Diencephalon (tissue), 1 donor: Measurements from ENCODE around the gene WBP2NL. TPM values are rescaled to one million over a fixed set of nuclear protein-coding genes. Genes with fewer than 3 reads are reported as not detected.

ENCODE experiments used
- small RNA-seq: library from RNA; depleted of rRNA; stranded (forward); fragments of <200 nt; gene quantifications from one replicate; pipeline ENCODE3, GENCODE V24; 2014
- total RNA-seq: library from RNA; depleted of rRNA; stranded (reverse); fragments of >200 nt; gene quantifications from one replicate; pipeline ENCODE4 v1.2.3, GENCODE V29; 2014

The WBP2NL gene
- total RNA-seq, result 4.2 TPM

GRCh38 chr22:41998361-41999261, at the start of gene WBP2NL:
WBP2NL (plus strand) TSS chr22:41998788; CDS start chr22:41998819, 31 bp downstream.

GRCh38 chr22:41951898-41952474, 46.6 kb upstream of the WBP2NL start, which contains the start of gene SMIM45:
SMIM45 (plus strand) TSS chr22:41952150.

DNA sequence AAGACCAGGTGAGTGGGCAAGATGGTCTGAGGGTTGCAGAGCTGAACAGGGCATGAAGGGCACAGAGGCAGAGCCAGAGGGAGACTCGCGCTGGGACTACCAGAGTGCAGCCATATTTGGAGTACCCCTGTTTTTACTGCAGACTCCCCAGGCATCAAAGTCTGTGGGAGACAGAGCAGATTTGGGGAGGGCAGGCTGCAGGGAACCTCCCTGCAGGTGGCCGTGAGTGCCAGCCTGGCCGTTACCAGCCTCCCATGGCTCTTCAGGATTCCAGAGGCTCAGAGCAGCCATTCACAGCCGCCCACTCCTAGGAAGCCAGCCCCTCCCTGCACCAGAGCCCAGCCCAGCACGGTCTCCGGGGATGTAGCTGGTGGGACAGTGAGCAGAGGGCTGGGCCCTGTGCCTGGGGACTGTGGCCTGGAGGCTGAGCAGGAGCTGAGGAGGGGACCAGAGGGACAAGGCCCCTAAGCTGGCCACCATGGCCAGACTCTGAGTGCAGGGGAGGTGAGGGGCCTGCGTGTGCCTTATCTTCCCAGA, 29.4 kb upstream of the WBP2NL start, which contains the start of gene SEPTIN3:
SEPTIN3 (plus strand) TSS at position 334 of the 537 bp plus-strand sequence. CDS start 2,050 bp downstream, outside the sequence.

DNA sequence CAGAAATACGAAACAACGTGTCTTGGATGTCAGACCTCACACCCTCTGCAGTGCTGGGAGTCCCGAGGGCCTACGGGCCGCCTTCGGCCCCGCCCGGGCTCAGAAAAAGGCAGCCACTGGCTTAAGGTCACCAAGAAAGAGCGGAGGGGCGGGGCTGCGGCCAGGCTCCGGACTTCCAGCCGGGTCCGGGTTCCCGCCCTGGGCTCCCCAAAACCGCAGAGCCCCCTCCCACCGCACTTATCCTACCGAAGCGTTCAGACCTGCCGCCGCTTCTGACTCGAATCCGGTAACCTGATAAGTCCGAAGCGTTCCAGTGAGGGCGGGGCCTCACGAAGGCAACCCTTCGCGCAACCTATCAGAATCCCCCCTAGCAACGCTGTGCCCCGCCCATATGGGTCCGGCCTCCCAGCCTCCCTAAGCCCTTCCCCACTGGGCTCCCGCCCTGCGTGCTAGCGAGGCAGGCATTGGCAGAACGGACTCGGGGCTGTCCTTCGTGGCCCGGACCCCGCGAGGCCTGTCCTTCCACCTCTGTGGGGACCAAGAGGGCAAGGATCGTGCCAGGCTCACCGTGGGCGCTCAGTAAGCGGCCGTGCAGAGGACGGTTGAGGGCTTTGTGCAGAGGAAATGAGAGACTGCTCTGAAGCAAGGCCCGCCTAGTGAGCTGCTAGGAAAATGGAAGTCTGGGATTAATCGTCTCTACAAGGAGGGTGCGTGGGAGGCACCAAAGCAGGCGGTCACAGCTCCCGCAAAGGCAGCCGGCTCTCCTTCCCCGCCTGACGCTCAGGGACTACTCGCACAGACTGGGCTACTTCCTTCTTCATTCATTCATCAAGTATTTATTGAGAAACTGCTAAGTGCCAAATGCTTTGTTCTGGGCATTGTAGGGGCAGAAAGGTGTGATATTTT, 72.2 kb downstream of the WBP2NL start, which contains the start of gene NAGA:
NAGA (minus strand) TSS at position 296 of the 906 bp plus-strand sequence. CDS start 515 bp downstream, outside the sequence.

DNA sequence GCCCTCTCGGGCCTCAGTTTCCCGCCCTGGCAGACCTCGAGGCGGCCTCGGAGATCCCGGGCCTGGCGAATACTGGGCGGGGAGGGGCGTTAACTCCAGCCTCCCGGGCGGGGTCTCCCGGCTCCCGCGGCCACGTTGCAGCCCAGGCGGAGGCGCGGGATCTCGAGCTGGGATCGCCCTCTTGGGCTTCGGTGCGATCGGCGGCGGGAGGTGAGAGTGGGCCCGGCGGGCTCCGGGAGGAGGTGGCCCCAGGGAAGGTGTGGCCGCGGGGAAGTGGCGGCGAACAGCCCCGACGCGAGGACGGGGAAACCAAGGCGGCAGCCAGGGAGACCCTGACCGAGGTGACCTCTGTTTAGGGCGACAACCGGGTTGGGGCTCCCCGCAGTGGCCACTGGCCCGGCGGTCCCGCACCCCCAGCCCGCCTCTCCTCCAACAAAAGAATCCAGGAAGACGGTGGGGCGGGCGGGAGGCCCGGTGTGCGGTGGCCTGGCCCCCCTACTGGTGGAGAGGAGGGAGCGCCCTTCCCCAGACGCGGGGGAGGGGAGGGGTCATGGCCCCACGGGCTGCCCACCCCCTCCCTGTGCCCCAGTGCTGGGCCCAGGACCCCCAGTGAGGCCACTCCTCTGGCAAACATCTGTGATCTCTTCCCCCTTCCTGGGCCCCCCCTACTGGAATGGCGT, 75.7 kb downstream of the WBP2NL start, which contains the start of gene PHETA2:
PHETA2 (plus strand) TSS at position 117 of the 680 bp plus-strand sequence. CDS start 3,046 bp downstream, outside the sequence.

Small RNA genes within 50 kb of the gene (small RNA-seq; reads per million reads assigned to genes)
- not detected for gene SNORD13P1

Other genes starting within 250 kb of the WBP2NL start
- 18.9 TPM for gene CCDC134, start 198.1 kb upstream of the WBP2NL start, total RNA-seq
- gene SREBF2, start 165.7 kb upstream of the WBP2NL start, total RNA-seq, result 74.7 TPM
- gene SHISA8, start 83.7 kb upstream of the WBP2NL start, total RNA-seq, result not detected
- 0.46 TPM for gene TNFRSF13C, start 72.0 kb upstream of the WBP2NL start, total RNA-seq
- gene CENPM, start 51.6 kb upstream of the WBP2NL start, total RNA-seq, result 8.1 TPM
- gene SEPTIN3, start 29.3 kb upstream of the WBP2NL start, total RNA-seq, result 180 TPM
- gene NAGA, start 72.0 kb downstream of the WBP2NL start, total RNA-seq, result 17.1 TPM
- 3.5 TPM for gene PHETA2, start 75.5 kb downstream of the WBP2NL start, total RNA-seq
- gene SMDT1, start 80.9 kb downstream of the WBP2NL start, total RNA-seq, result 19.1 TPM
- gene NDUFA6, start 92.0 kb downstream of the WBP2NL start, total RNA-seq, result 59.1 TPM
- gene CYP2D6, start 132.0 kb downstream of the WBP2NL start, total RNA-seq, result 4.2 TPM